Measurements from ENCODE around the gene DLGAP4. TPM values are rescaled to one million over a fixed set of nuclear protein-coding genes. Genes with fewer than 3 reads are reported as not detected.

Gene DLGAP4
- polyA plus RNA-seq, 1 donor (not counting 4 experiments of a cell fraction or from before 2014, with no cell fraction given), result 9.6 TPM

- Histone ChIP-seq H3K9me1 (ENCODE audit: control insufficient read depth, extremely low read depth, insufficient read depth, low read length) (no peaks in the 10 kb centered on the region), H2AFZ (ENCODE audit: control insufficient read depth, low read length) (no peak overlapping the region), H3K27ac (ENCODE audit: control insufficient read depth, insufficient read depth, low read length) (no peak overlapping the region), H3K79me2 (ENCODE audit: control insufficient read depth, insufficient read depth, low read length) (no peaks in the 10 kb centered on the region), H3K27me3 (ENCODE audit: control insufficient read depth, extremely low read depth, insufficient read depth, low read length) (no peaks in the 10 kb centered on the region), H4K20me1 (ENCODE audit: control insufficient read depth, extremely low read depth, insufficient read depth, low read length) (no peaks in the 10 kb centered on the region), H3K4me2 (ENCODE audit: control insufficient read depth, extremely low read depth, insufficient read depth, low read depth, low read length) (no peak overlapping the region), H3K4me3 (ENCODE audit: control insufficient read depth in 2 of 3, extremely low read depth in 1 of 3, insufficient read depth in 2 of 3, low read depth in 1 of 3, low read length in 3 of 3) (no peak overlapping the region), H3K9me3 (ENCODE audit: control insufficient read depth, low read depth, low read length) (no peaks in the 10 kb centered on the region), H3K9ac (ENCODE audit: control insufficient read depth, extremely low read depth, insufficient read depth, low read length) (no peak overlapping the region), H3K36me3 (ENCODE audit: control insufficient read depth in 2 of 2, extremely low read depth in 1 of 2, insufficient read depth in 2 of 2, low read length in 2 of 2) (no peaks in the 10 kb centered on the region), H3K4me1 (ENCODE audit: control insufficient read depth, extremely low read depth, insufficient read depth, low read length) (no peaks in the 10 kb centered on the region)
- FAIRE-seq, result no peak
- TF ChIP-seq CTCF (optimal IDR thresholded peaks at IDR 0.05 in 1 of 3, IDR thresholded peaks at IDR 0.05 in 1 of 3, conservative IDR thresholded peaks at IDR 0.05 in 1 of 3; ENCODE audit: extremely low read depth in 1 of 3, insufficient read depth in 2 of 3, low read length in 3 of 3) (no peak), EZH2 (IDR thresholded peaks at IDR 0.05; ENCODE audit: low read length) (no peak)
- dilution Hi-C loops (cut with MboI; ENCODE audit: extremely low pct_ligation_motif_present, low sequenced_read_pairs), result no loop called here
- no peak for DNase-seq (ENCODE audit: low read depth, low spot score)
Observed at GRCh38 chr20:36262440-36262839, 43.7 kb upstream of the DLGAP4 start.

GRCh38 chr20:36264426-36265246 is 41.5 kb upstream of the DLGAP4 start:
- H3K9me1 ChIP-seq (ENCODE audit: control insufficient read depth, extremely low read depth, insufficient read depth, low read length), result no peaks in the 10 kb centered on the region
- H2AFZ ChIP-seq (ENCODE audit: control insufficient read depth, low read length), result no peak overlapping the region
- no peaks in the 10 kb centered on the region for H3K79me2 ChIP-seq (ENCODE audit: control insufficient read depth, insufficient read depth, low read length)
- TF ChIP-seq EZH2 (IDR thresholded peaks at IDR 0.05; ENCODE audit: low read length) (no peak), CTCF (optimal IDR thresholded peaks at IDR 0.05 in 1 of 3, IDR thresholded peaks at IDR 0.05 in 1 of 3, conservative IDR thresholded peaks at IDR 0.05 in 1 of 3; ENCODE audit: extremely low read depth in 1 of 3, insufficient read depth in 2 of 3, low read length in 3 of 3) (no peak)
- H3K27ac ChIP-seq (ENCODE audit: control insufficient read depth, insufficient read depth, low read length), result no peak overlapping the region
- no peaks in the 10 kb centered on the region for H3K4me1 ChIP-seq (ENCODE audit: control insufficient read depth, extremely low read depth, insufficient read depth, low read length)
- H3K27me3 ChIP-seq (ENCODE audit: control insufficient read depth, extremely low read depth, insufficient read depth, low read length), result no peaks in the 10 kb centered on the region
- DNase-seq (ENCODE audit: low read depth, low spot score) (no peak), FAIRE-seq (no peak)
- no peaks in the 10 kb centered on the region for H4K20me1 ChIP-seq (ENCODE audit: control insufficient read depth, extremely low read depth, insufficient read depth, low read length)
- dilution Hi-C loops (cut with MboI; ENCODE audit: extremely low pct_ligation_motif_present, low sequenced_read_pairs), result no loop called here
- H3K4me2 ChIP-seq (ENCODE audit: control insufficient read depth, extremely low read depth, insufficient read depth, low read depth, low read length), result no peak overlapping the region
- no peaks in the 10 kb centered on the region for H3K9me3 ChIP-seq (ENCODE audit: control insufficient read depth, low read depth, low read length)
- no peak overlapping the region for H3K9ac ChIP-seq (ENCODE audit: control insufficient read depth, extremely low read depth, insufficient read depth, low read length)
- H3K36me3 ChIP-seq (ENCODE audit: control insufficient read depth in 2 of 2, extremely low read depth in 1 of 2, insufficient read depth in 2 of 2, low read length in 2 of 2), result no peaks in the 10 kb centered on the region
- no peak overlapping the region for H3K4me3 ChIP-seq (ENCODE audit: control insufficient read depth in 2 of 3, extremely low read depth in 1 of 3, insufficient read depth in 2 of 3, low read depth in 1 of 3, low read length in 3 of 3)
